Vagina (tissue), 2 donors: ENCODE measurements around the gene RICTOR.

Experiments
- POLR2A ChIP-seq, 2 donors: fragments of 450-650 bp; IDR thresholded peaks; one replicate each; pipeline ENCODE4 v1.6.1; 2017; ENCODE audit warnings: antibody characterized with exemption in 2 of 2, mild to moderate bottlenecking in 2 of 2, moderate library complexity in 2 of 2
- POLR2AphosphoS5 ChIP-seq, 2 donors: sonication (generic); formaldehyde crosslinking; IDR thresholded peaks; one replicate each; pipeline ENCODE4 v1.9.0; 2017; ENCODE audit warnings: antibody characterized with exemption in 2 of 2, mild to moderate bottlenecking in 2 of 2, low read depth in 1 of 2; ENCODE audit not compliant: insufficient read depth in 1 of 2
- TF ChIP-seq, protein P1 (sequence below), 3 experiments: fragments of 450-650 bp in 2 of 3; fragments of 200-600 bp in 1 of 3; sonication (generic) in 1 of 3; IDR thresholded peaks; one replicate each; pipeline ENCODE4 v1.5.1; 2017 to 2019; ENCODE audit warnings: antibody characterized with exemption in 3 of 3, mild to moderate bottlenecking in 2 of 3, moderate library complexity in 2 of 3

DNA sequence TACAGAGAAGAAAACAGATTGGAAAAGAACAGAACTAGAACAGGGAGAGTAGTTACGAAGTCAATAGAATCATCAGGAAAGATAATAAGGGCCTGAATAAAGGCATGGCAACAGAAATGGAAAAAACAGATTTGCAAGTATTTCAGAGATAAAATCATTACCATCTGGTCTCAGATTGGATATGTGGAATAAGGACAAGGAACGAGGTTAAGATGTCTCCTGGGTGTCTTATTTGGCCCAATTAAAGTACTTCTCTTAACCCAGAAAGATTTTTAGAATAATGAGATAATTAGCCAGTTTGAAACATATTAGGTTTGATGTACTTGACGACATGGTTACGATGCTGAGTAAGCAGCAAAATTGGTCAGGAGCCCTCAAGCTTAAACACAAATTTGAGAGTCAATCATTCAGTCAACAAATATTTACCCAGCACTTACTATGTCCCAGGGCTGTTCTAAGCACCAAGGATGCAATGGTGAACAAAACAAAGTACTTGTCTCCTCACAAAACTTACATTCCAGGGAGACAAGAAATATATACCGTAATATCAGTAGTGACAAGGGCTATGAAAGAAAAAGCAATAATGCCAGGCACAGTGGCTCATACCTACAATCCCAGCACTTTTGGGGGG is 18.3 kb downstream of the RICTOR start:
- TF ChIP-seq POLR2A (IDR thresholded peaks at IDR 0.05): no peak
- TF ChIP-seq, protein P1, sequence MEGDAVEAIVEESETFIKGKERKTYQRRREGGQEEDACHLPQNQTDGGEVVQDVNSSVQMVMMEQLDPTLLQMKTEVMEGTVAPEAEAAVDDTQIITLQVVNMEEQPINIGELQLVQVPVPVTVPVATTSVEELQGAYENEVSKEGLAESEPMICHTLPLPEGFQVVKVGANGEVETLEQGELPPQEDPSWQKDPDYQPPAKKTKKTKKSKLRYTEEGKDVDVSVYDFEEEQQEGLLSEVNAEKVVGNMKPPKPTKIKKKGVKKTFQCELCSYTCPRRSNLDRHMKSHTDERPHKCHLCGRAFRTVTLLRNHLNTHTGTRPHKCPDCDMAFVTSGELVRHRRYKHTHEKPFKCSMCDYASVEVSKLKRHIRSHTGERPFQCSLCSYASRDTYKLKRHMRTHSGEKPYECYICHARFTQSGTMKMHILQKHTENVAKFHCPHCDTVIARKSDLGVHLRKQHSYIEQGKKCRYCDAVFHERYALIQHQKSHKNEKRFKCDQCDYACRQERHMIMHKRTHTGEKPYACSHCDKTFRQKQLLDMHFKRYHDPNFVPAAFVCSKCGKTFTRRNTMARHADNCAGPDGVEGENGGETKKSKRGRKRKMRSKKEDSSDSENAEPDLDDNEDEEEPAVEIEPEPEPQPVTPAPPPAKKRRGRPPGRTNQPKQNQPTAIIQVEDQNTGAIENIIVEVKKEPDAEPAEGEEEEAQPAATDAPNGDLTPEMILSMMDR (IDR thresholded peaks at IDR 0.05): no peak
- no peak for TF ChIP-seq POLR2AphosphoS5 (IDR thresholded peaks at IDR 0.05; ENCODE audit: insufficient read depth in 1 of 2, low read depth in 1 of 2)
